WTC11 (cell line): ENCODE data around the gene NUP62. TPM values are rescaled to one million over a fixed set of nuclear protein-coding genes. Genes with fewer than 3 reads are reported as not detected.

Experiments used
- microRNA-seq: library from miRNA; unstranded; fragments of <30 nt; microRNA quantifications from one replicate; pipeline ENCODE4 v1.2.0, GENCODE V29; 2022; ENCODE audit warnings: borderline number of aligned reads
- total RNA-seq: library from RNA; stranded (reverse); gene quantifications from 3 replicates; pipeline ENCODE4 v1.2.3, GENCODE V29; 2021

The NUP62 gene
- total RNA-seq, 1 experiment from 2014 or later, result 87.1 TPM

Small RNA genes lying within 50 kb of the gene (microRNA-seq; reads per million reads assigned to microRNA genes)
- 2.8 reads per million for gene MIR4750

Other genes starting within 250 kb of the NUP62 start
- gene ADM5, start 239.9 kb downstream of the NUP62 start, total RNA-seq, result 5.9 to 6.7 TPM (median 6.2 TPM) in 3 replicates
- 74.6 to 89.5 TPM (median 85.4 TPM) in 3 replicates for gene CPT1C, start 238.4 kb downstream of the NUP62 start, total RNA-seq
- 0.30 to 0.55 TPM (median 0.48 TPM) in 3 replicates for gene TSKS, start 166.2 kb downstream of the NUP62 start, total RNA-seq
- 119 to 127 TPM (median 120 TPM) in 3 replicates for gene AP2A1, start 162.5 kb downstream of the NUP62 start, total RNA-seq
- 35.1 to 36.3 TPM (median 35.7 TPM) in 3 replicates for gene FUZ, start 116.2 kb downstream of the NUP62 start, total RNA-seq
- gene MED25, start 111.2 kb downstream of the NUP62 start, total RNA-seq, result 80.2 to 81.2 TPM (median 81.2 TPM) in 3 replicates
- 296 to 316 TPM (median 306 TPM) in 3 replicates for gene PTOV1, start 78.3 kb downstream of the NUP62 start, total RNA-seq
- 133 to 146 TPM (median 142 TPM) in 3 replicates for gene PNKP, start 61.9 kb downstream of the NUP62 start, total RNA-seq
- gene AKT1S1, start 52.1 kb downstream of the NUP62 start, total RNA-seq, result 41.9 to 47.8 TPM (median 46.5 TPM) in 3 replicates
- gene TBC1D17, start 51.8 kb downstream of the NUP62 start, total RNA-seq, result 44.4 to 52.8 TPM (median 46.7 TPM) in 3 replicates
- gene IL4I1, start 32.6 kb downstream of the NUP62 start, total RNA-seq, result 0.83 to 1.4 TPM (median 0.99 TPM) in 3 replicates
- gene ATF5, start 299 bp downstream of the NUP62 start, total RNA-seq, result 9.0 to 10.8 TPM (median 10.8 TPM) in 3 replicates
- not detected in 3 replicates for gene SIGLEC11, start 31.7 kb upstream of the NUP62 start, total RNA-seq
- gene VRK3, start 95.9 kb upstream of the NUP62 start, total RNA-seq, result 33.4 to 39.2 TPM (median 39.1 TPM) in 3 replicates
- gene ZNF473, start 96.5 kb upstream of the NUP62 start, total RNA-seq, result 7.9 to 10.0 TPM (median 8.5 TPM) in 3 replicates
- 1.0 to 3.5 TPM (median 2.4 TPM) in 3 replicates for gene IZUMO2, start 233.8 kb upstream of the NUP62 start, total RNA-seq